ENCODE data around the gene STAP1.

DNA sequence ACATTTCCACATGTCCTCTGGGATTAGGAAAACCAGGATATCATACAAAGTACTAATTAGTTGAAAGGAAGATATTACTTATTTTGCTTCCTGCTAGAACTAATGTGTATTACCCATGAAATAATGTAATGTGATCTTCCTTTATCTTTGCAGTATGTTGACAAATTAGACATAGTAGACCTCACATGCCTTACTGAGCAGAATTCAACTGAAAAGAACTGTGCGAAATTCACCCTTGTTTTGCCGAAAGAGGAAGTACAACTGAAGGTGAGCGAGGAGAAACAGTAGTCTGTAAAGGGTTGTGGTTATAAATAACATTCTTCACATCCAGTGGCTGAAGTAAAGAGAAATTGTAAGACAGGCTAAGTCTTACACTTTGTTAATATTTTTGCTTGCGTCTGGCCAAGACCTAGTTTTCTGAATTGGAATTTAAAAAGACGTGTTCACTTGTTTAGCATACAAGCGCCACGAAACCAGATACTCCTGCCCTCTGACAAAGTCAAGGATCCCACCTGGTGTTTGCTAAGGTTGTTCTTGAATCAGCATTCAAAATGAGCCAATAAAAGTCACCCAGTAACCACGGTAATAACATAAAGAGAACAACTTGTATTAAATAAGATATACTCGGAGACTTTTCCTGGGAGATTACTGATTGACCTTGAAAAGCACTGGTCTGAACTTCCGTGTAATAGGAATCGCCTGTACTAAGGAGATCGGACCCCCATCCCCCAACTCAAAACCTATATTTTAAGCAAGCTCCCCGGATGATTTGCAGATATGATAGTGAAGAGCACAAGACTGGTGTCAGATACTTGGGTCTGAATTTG is 16.9 kb downstream of the STAP1 start:
- no peak for TF ChIP-seq KDM1A (IDR thresholded peaks at IDR 0.05; ENCODE audit: borderline replicate concordance, low read length)
- TF ChIP-seq EGR1 (IDR thresholded peaks at IDR 0.05; ENCODE audit: borderline replicate concordance, low read depth, low read length), result no peak
- TF ChIP-seq, protein P1, sequence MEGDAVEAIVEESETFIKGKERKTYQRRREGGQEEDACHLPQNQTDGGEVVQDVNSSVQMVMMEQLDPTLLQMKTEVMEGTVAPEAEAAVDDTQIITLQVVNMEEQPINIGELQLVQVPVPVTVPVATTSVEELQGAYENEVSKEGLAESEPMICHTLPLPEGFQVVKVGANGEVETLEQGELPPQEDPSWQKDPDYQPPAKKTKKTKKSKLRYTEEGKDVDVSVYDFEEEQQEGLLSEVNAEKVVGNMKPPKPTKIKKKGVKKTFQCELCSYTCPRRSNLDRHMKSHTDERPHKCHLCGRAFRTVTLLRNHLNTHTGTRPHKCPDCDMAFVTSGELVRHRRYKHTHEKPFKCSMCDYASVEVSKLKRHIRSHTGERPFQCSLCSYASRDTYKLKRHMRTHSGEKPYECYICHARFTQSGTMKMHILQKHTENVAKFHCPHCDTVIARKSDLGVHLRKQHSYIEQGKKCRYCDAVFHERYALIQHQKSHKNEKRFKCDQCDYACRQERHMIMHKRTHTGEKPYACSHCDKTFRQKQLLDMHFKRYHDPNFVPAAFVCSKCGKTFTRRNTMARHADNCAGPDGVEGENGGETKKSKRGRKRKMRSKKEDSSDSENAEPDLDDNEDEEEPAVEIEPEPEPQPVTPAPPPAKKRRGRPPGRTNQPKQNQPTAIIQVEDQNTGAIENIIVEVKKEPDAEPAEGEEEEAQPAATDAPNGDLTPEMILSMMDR (IDR thresholded peaks at IDR 0.05; ENCODE audit: control extremely low read depth in 1 of 3, insufficient read depth in 1 of 3, low read depth in 1 of 3, low read length in 3 of 3), result no peak
- no peak for TF ChIP-seq GABPA (IDR thresholded peaks at IDR 0.05; ENCODE audit: borderline replicate concordance, insufficient read depth, low read length)
- TF ChIP-seq EP300 (IDR thresholded peaks at IDR 0.05; ENCODE audit: borderline replicate concordance in 1 of 2, low read depth in 2 of 2, low read length in 2 of 2), result no peak
- no peak for TF ChIP-seq HDAC6 (IDR thresholded peaks at IDR 0.05; ENCODE audit: low read depth, low read length)
- no peak for TF ChIP-seq BRCA1 (IDR thresholded peaks at IDR 0.05; ENCODE audit: low read depth, low read length)

Measured in H1 (cell line).